WERI-Rb-1 (cell line): Measurements from ENCODE around the gene IFNAR1.
A peak's percentile ranks its signal among the peaks of the same experiment; 100 is the strongest.

Experiments used
- DNase-seq: peaks from one replicate; pipeline ENCODE4 v3.0.0-alpha.2; 2020
- H3K27ac ChIP-seq: fragments of 250-450 bp; sonication (Bioruptor Pico); 2 replicates; pipeline ENCODE4 v1.5.1; 2020; ENCODE audit warnings: mild to moderate bottlenecking, moderate library complexity
- H3K27me3 ChIP-seq: fragments of 250-450 bp; sonication (Bioruptor Pico); 2 replicates; pipeline ENCODE4 v1.5.1; 2021; ENCODE audit warnings: mild to moderate bottlenecking, low read depth, moderate library complexity; ENCODE audit not compliant: insufficient read depth, severe bottlenecking
- H3K36me3 ChIP-seq: fragments of 250-450 bp; sonication (Bioruptor Pico); 2 replicates; pipeline ENCODE4 v1.5.1; 2020; ENCODE audit warnings: mild to moderate bottlenecking, moderate library complexity
- H3K4me3 ChIP-seq: 2 replicates; pipeline ENCODE4 v1.5.1; 2011; ENCODE audit warnings: low read depth, mild to moderate bottlenecking, control low read depth, low read length
- H3K9me3 ChIP-seq: fragments of 250-450 bp; sonication (Bioruptor Pico); 2 replicates; pipeline ENCODE4 v1.5.1; 2021; ENCODE audit warnings: mild to moderate bottlenecking, moderate library complexity; ENCODE audit not compliant: severe bottlenecking
- TF ChIP-seq, protein P1 (sequence below): IDR thresholded peaks from 2 replicates; pipeline ENCODE4 v1.5.1; 2011; ENCODE audit warnings: low read depth, mild to moderate bottlenecking, control low read depth, inconsistent platforms, low read length

The IFNAR1 gene

GRCh38 chr21:33325222-33326067 lies 675 bp downstream of the IFNAR1 start:
- Histone ChIP-seq H3K4me3 (peak overlapping the region; percentile 85), H3K36me3 (peaks cover 9% of the 10 kb centered on the region), H3K27ac (peak overlapping the region; percentile 89), H3K9me3 (no peaks in the 10 kb centered on the region), H3K27me3 (no peaks in the 10 kb centered on the region)
- peak; percentile 60 for DNase-seq
- TF ChIP-seq, protein P1, sequence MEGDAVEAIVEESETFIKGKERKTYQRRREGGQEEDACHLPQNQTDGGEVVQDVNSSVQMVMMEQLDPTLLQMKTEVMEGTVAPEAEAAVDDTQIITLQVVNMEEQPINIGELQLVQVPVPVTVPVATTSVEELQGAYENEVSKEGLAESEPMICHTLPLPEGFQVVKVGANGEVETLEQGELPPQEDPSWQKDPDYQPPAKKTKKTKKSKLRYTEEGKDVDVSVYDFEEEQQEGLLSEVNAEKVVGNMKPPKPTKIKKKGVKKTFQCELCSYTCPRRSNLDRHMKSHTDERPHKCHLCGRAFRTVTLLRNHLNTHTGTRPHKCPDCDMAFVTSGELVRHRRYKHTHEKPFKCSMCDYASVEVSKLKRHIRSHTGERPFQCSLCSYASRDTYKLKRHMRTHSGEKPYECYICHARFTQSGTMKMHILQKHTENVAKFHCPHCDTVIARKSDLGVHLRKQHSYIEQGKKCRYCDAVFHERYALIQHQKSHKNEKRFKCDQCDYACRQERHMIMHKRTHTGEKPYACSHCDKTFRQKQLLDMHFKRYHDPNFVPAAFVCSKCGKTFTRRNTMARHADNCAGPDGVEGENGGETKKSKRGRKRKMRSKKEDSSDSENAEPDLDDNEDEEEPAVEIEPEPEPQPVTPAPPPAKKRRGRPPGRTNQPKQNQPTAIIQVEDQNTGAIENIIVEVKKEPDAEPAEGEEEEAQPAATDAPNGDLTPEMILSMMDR: no peak

GRCh38 chr21:33327326-33327725 lies 2.6 kb downstream of the IFNAR1 start:
- no peaks in the 10 kb centered on the region for H3K27me3 ChIP-seq
- peaks cover 7% of the 10 kb centered on the region for H3K9me3 ChIP-seq
- TF ChIP-seq, protein P1: no peak
- no peak overlapping the region for H3K4me3 ChIP-seq
- no peak overlapping the region for H3K27ac ChIP-seq
- H3K36me3 ChIP-seq: peaks cover 28% of the 10 kb centered on the region
- no peak for DNase-seq

DNA sequence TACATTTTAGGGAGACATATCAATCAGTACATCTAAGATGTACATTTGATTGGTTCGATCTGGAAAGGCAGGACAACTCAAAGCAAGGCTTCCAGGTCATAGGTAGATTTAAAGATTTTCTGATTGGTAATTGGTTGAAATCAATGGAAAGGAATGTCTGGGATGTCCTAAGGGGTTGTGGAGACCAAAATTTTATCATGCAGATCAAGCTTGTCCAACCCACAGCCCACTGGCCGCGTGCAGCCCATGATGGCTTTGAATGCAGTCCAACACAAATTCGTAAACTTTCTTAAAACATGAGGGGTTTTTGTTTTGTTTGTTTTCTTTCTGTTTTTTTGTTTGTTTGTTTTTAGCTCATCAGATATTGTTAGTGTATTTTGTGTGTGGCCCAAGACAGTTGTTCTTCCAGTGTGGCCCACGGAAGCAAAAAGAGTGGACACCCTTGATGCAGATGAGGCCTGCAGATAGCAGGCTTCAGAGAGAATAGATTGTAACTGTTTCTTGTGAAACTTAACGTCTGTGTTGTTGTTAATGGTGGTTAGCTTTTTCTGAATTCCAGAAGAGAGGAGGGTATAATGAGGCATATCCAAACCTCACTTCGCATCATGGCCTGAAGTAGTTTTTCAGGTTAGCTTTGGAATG lies 3.1 kb downstream of the IFNAR1 start:
- Histone ChIP-seq H3K9me3 (peaks cover 8% of the 10 kb centered on the region), H3K36me3 (peaks cover 29% of the 10 kb centered on the region), H3K4me3 (no peak overlapping the region), H3K27ac (no peak overlapping the region), H3K27me3 (no peaks in the 10 kb centered on the region)
- no peak for DNase-seq
- TF ChIP-seq, protein P1: no peak

DNA sequence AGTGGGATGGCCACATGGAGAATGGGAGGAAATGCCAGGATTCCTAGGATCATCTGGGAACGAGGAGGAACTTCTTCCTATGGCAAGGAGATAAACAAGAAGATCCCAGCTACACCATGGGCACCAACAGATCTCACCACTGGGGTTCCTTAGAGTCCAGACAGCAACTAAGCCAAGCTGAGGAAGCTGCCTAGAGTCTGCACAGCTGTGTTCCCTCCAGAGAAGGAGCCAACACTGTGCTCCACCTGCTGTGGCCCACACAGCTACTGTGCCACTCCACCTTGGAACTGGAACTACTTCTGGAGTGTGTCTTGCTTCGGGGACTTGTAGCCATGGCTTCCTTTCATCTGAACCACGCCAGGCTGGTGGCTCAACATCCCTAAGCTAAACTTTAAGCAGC lies 6.0 kb downstream of the IFNAR1 start:
- no peak for DNase-seq
- Histone ChIP-seq H3K36me3 (peaks cover 50% of the 10 kb centered on the region), H3K4me3 (no peak overlapping the region), H3K27ac (no peak overlapping the region), H3K9me3 (peaks cover 12% of the 10 kb centered on the region), H3K27me3 (no peaks in the 10 kb centered on the region)
- TF ChIP-seq, protein P1: no peak

DNA sequence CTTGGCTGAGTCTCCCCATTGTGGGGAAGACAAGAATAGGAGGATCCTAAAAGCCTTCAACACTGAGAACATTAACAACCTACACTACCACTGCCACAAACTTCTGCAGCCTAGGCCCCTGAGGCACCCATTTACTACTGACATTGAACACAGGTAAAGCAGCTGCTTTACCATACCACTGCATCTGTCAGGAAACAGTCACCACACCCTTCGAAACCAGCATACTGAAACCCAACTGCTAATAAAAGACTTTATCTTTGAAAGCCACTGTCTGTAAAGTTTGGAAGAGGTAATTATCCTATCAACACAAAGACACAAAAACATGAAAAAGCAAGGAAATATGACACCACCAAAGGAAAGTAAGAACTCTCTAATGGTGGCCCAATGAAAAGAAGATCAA lies 7.4 kb downstream of the IFNAR1 start:
- DNase-seq: no peak
- TF ChIP-seq, protein P1: no peak
- H3K9me3 ChIP-seq: peaks cover 12% of the 10 kb centered on the region
- H3K36me3 ChIP-seq: peaks cover 59% of the 10 kb centered on the region
- H3K27me3 ChIP-seq: no peaks in the 10 kb centered on the region
- H3K27ac ChIP-seq: no peak overlapping the region
- no peak overlapping the region for H3K4me3 ChIP-seq
